ENCODE measurements around the gene B4GALNT3.

DNA sequence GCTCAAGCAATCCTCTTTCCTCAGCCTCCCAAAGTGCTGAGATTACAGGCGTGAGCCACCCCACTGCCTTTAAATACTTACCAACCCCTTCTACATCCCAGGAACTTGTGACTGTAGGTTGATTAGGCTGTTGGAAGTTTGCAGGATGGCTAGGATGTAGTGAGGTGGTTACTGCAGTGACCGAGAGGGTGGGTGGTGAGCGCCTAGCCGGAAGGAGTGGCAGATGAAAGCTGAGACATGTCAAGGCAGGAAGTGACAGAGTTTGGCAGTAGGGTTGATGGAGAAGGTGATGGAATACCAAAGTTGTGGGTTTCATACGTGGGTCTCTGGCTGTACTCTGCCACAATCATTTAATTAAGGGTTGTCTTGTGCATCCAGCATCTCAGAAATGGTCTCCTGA is 13.5 kb downstream of the B4GALNT3 start:
- TF ChIP-seq POLR2A (IDR thresholded peaks at IDR 0.05; ENCODE audit: low read depth, low read length) (no peak), POLR2AphosphoS5 (IDR thresholded peaks at IDR 0.05; ENCODE audit: low read depth, low read length) (no peak)

All from GM12892 (cell line).